A673 (cell line): ENCODE data around the gene GALNT18. TPM values are rescaled to one million over a fixed set of nuclear protein-coding genes. Genes with fewer than 3 reads are reported as not detected.

Experiments
- BruUV-seq: library from RNA; stranded (reverse); fragments of 400-500 nt; replicated peaks from 2 replicates; lab custom pipeline; 2021; lab: Mats Ljungman, UMichigan
- CTCF ChIA-PET: fragments of 300-600 bp; sonication (Branson Sonifier 250); formaldehyde crosslinking; loops from one replicate; lab custom pipeline; 2022; ENCODE audit warnings: antibody characterized with exemption; lab: Charles Lee
- POLR2A ChIA-PET: fragments of 300-600 bp; sonication (Branson Sonifier 250); formaldehyde crosslinking; loops from one replicate; lab custom pipeline; 2022; ENCODE audit warnings: antibody characterized with exemption; ENCODE audit not compliant: low non-redundant PET; lab: Charles Lee
- DNase-seq: peaks from one replicate; pipeline ENCODE4 v3.0.0-alpha.2; 2015; ENCODE audit warnings: low spot score
- H3K27ac ChIP-seq: fragments of 200-600 bp; sonication (generic); 2 replicates; pipeline ENCODE4 v1.5.1; 2016; ENCODE audit warnings: mixed run types, low read depth, mild to moderate bottlenecking, mixed read lengths, antibody characterized with exemption, low read length; ENCODE audit not compliant: poor library complexity, severe bottlenecking
- H3K27me3 ChIP-seq: fragments of 200-600 bp; sonication (generic); replicated peaks from 2 replicates; pipeline ENCODE4 v1.6.1; 2017; ENCODE audit warnings: mixed run types, low read depth, mild to moderate bottlenecking, mixed read lengths, antibody characterized with exemption, low read length; ENCODE audit not compliant: insufficient read depth, poor library complexity
- H3K36me3 ChIP-seq: fragments of 200-600 bp; sonication (generic); 2 replicates; pipeline ENCODE4 v1.6.1; 2016; ENCODE audit warnings: mixed run types, mild to moderate bottlenecking, mixed read lengths, antibody characterized with exemption, low read length; ENCODE audit not compliant: insufficient read depth, poor library complexity, severe bottlenecking
- H3K4me1 ChIP-seq: fragments of 200-600 bp; sonication (generic); 2 replicates; pipeline ENCODE4 v1.6.1; 2017; ENCODE audit warnings: mixed run types, mild to moderate bottlenecking, mixed read lengths, antibody characterized with exemption, low read length; ENCODE audit not compliant: insufficient read depth, poor library complexity, severe bottlenecking
- H3K4me3 ChIP-seq: fragments of 200-600 bp; sonication (generic); 2 replicates; pipeline ENCODE4 v1.5.1; 2016; ENCODE audit warnings: low read depth, mixed run types, mild to moderate bottlenecking, mixed read lengths, low read length; ENCODE audit not compliant: poor library complexity, severe bottlenecking
- H3K9me3 ChIP-seq: fragments of 200-600 bp; sonication (generic); 2 replicates; pipeline ENCODE4 v1.6.1; 2016; ENCODE audit warnings: mixed run types, low read depth, mild to moderate bottlenecking, mixed read lengths, antibody characterized with exemption, low read length; ENCODE audit not compliant: poor library complexity, severe bottlenecking
- CTCF ChIP-seq: fragments of 300-800, 200-600 bp; sonication (generic); conservative IDR thresholded peaks from 2 replicates; pipeline ENCODE4 v1.5.1; 2017; ENCODE audit warnings: low read depth, mild to moderate bottlenecking, antibody characterized with exemption, low read length, moderate library complexity, mixed read lengths
- EZH2 ChIP-seq: fragments of 200-600 bp; sonication (generic); IDR thresholded peaks from 2 replicates; pipeline ENCODE4 v1.6.1; 2017; ENCODE audit warnings: borderline replicate concordance, low read depth, mild to moderate bottlenecking, mixed read lengths, antibody characterized with exemption, low read length; ENCODE audit not compliant: poor library complexity, severe bottlenecking
- intact Hi-C: fragments of 100-400 bp; cut with micrococcal nuclease; formaldehyde crosslinking; loops from one replicate; pipeline ENCODE4 v1.10.0; 2022; ENCODE audit not compliant: unreplicated experiment
- total RNA-seq: library from RNA; stranded (reverse); gene quantifications from 2 replicates; pipeline ENCODE4 v1.2.3, GENCODE V29; 2021

Gene GALNT18
- total RNA-seq, 1 experiment from 2014 or later: 0.37 TPM

- POLR2A ChIA-PET: no interaction called here
- H3K27me3 ChIP-seq: no peaks in the 10 kb centered on the region
- no peaks in the 10 kb centered on the region for H3K9me3 ChIP-seq
- no peak overlapping the region for H3K4me3 ChIP-seq
- CTCF ChIA-PET: no interaction called here
- no peak overlapping the region for H3K27ac ChIP-seq
- DNase-seq: peak; percentile 37
- BruUV-seq: no TSS peak
- intact Hi-C loops: no loop called here
- TF ChIP-seq CTCF: no peak
- TF ChIP-seq EZH2: no peak
- no peaks in the 10 kb centered on the region for H3K36me3 ChIP-seq
- peaks cover 4% of the 10 kb centered on the region for H3K4me1 ChIP-seq
Observed at GRCh38 chr11:11243590-11244469, 378.0 kb downstream of the GALNT18 start.

GRCh38 chr11:11243209-11243589 is 378.6 kb downstream of the GALNT18 start:
- no peak for DNase-seq
- intact Hi-C loops: no loop called here
- Histone ChIP-seq H3K9me3 (no peaks in the 10 kb centered on the region), H3K27ac (no peak overlapping the region), H3K27me3 (no peaks in the 10 kb centered on the region), H3K4me3 (no peak overlapping the region), H3K4me1 (peaks cover 4% of the 10 kb centered on the region), H3K36me3 (no peaks in the 10 kb centered on the region)
- POLR2A ChIA-PET: no interaction called here
- BruUV-seq: no TSS peak
- CTCF ChIA-PET: no interaction called here
- TF ChIP-seq EZH2 (no peak), CTCF (no peak)

- CTCF ChIA-PET: no interaction called here
- BruUV-seq: no TSS peak
- no peaks in the 10 kb centered on the region for H3K36me3 ChIP-seq
- H3K27ac ChIP-seq: no peak overlapping the region
- TF ChIP-seq EZH2: no peak
- no peak for TF ChIP-seq CTCF
- H3K4me3 ChIP-seq: no peak overlapping the region
- H3K27me3 ChIP-seq: no peaks in the 10 kb centered on the region
- H3K9me3 ChIP-seq: no peaks in the 10 kb centered on the region
- no peak for DNase-seq
- POLR2A ChIA-PET: no interaction called here
- intact Hi-C loops: no loop called here
- H3K4me1 ChIP-seq: peaks cover 4% of the 10 kb centered on the region
Observed at GRCh38 chr11:11241284-11241683, 380.5 kb downstream of the GALNT18 start.
